UCSD-AML1 (cell line): ENCODE measurements around the gene ESRRA.

ENCODE experiments used
- DNase-seq: peaks from one replicate; lab custom pipeline; 2025; ENCODE audit not compliant: unreplicated experiment; lab: John Stamatoyannopoulos, UW

ESRRA gene

DNA sequence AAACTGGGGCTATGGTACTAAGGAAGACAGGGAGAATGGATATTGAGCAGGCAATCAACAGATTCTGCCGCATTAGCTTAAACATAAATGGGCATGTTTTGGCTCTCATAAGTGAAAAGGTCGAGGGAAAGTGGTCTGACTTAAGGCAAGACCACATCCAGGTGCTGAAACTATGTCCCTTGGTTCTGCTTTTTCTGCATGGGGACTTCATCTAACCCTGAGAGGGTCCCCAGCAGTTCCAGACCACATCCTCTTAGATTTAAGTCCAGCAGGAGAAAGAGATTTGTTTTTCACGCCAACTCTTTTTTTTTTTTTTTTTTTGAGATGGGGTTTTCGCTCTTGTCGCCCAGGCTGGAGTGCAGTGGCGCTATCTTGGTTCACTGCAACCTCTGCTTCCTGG, 59.1 kb downstream of the ESRRA start:
- DNase-seq, result no peak

DNA sequence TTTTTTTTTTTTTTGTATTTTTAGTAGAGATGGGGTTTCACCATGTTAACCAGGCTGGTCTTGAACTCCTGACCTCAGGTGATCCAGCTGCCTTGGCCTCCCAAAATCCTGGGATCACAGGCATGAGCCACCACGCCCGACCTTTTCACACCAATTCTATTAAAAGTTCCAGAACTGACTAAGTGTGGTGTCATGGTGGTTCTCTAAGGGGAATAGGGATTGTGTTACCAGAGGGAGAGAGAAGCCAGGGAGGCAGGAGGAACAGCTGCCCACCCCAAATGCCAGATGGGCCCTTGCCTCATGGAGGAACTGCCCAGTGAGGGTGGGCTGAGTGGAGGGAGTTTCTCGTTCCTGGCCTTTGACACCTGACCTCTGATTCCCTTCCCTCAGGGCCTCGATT, 59.6 kb downstream of the ESRRA start:
- no peak for DNase-seq
